Colonic mucosa (tissue), 4 donors: ENCODE data around the gene SETD2. TPM values are rescaled to one million over a fixed set of nuclear protein-coding genes. Genes with fewer than 3 reads are reported as not detected.
"Not testable (repeated sequence)": the region's sequence is repeated elsewhere in the genome, so short reads cannot be mapped to it uniquely, and the experiment has no call there.

Experiments used
- DNase-seq: peaks from one replicate; pipeline ENCODE4 v3.0.0-alpha.2; 2020
- H3K27ac ChIP-seq: fragments of 200-600 bp; one replicate; pipeline ENCODE4 v1.8.0; 2021
- H3K27me3 ChIP-seq: fragments of 200-600 bp; one replicate; pipeline ENCODE4 v1.8.0; 2021
- H3K36me3 ChIP-seq: fragments of 200-600 bp; one replicate; pipeline ENCODE4 v1.8.0; 2021
- H3K4me1 ChIP-seq: fragments of 200-600 bp; one replicate; pipeline ENCODE4 v1.8.0; 2021; ENCODE audit warnings: mild to moderate bottlenecking
- H3K4me3 ChIP-seq: fragments of 200-600 bp; one replicate; pipeline ENCODE4 v1.8.0; 2021
- H3K9ac ChIP-seq, 2 donors: one replicate each; pipeline ENCODE4 v1.7.0; 2013; ENCODE audit warnings: control low read depth in 2 of 2, low read depth in 2 of 2, low read length in 2 of 2
- H3K9me3 ChIP-seq: fragments of 200-600 bp; one replicate; pipeline ENCODE4 v1.8.0; 2021
- intact Hi-C: fragments of 100-400 bp; cut with DNase I; formaldehyde crosslinking; loops from one replicate; pipeline ENCODE4 v1.14.1; 2022
- total RNA-seq, 2 donors: library from RNA; stranded (reverse); fragmentation: NEBNext Ultra II Directional in 1 of 2; extraction: Animal tissue kit (Norgen Biotek cat#: 25700) in 1 of 2; gene quantifications; one replicate each; pipeline ENCODE4 v1.2.1, GENCODE V29; 2021
- TF ChIP-seq, protein P1 (sequence below): fragments of 200-600 bp; IDR thresholded peaks from one replicate; pipeline ENCODE4 v1.8.0; 2022; ENCODE audit warnings: antibody characterized with exemption, mild to moderate bottlenecking
- donor health status: healthy.
- donor health status: DM: no; HTN: no; CAD: no.
- donor health status: DM: no; HTN: no; CAD: no.

Gene SETD2
- total RNA-seq, 2 donors from 2014 or later, result 39.5 to 48.6 TPM

DNA sequence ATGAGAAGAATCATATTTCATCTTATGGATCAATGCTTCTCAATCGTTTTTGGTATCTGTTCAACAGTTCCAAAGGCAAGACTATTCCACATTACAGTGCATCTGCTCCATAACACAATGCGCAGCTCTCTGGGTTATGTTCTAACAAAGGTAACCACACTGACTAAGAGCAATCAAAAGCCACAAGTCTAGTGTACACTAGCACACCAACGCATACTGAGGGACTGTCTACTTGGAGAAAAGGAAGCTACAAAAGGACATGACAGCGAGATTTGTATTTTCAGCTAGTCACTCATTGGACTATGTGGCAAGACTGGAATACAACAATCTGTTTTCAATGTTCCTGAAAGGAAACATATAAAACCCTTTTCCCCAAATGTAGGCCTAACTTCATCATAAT is 35.8 kb downstream of the SETD2 start:
- Histone ChIP-seq H3K4me3 (no peak overlapping the region), H3K27me3 (no peaks in the 10 kb centered on the region), H3K27ac (no peak overlapping the region), H3K9ac (no peak overlapping the region), H3K4me1 (no peaks in the 10 kb centered on the region), H3K9me3 (no peaks in the 10 kb centered on the region), H3K36me3 (no peaks in the 10 kb centered on the region)
- TF ChIP-seq, protein P1, sequence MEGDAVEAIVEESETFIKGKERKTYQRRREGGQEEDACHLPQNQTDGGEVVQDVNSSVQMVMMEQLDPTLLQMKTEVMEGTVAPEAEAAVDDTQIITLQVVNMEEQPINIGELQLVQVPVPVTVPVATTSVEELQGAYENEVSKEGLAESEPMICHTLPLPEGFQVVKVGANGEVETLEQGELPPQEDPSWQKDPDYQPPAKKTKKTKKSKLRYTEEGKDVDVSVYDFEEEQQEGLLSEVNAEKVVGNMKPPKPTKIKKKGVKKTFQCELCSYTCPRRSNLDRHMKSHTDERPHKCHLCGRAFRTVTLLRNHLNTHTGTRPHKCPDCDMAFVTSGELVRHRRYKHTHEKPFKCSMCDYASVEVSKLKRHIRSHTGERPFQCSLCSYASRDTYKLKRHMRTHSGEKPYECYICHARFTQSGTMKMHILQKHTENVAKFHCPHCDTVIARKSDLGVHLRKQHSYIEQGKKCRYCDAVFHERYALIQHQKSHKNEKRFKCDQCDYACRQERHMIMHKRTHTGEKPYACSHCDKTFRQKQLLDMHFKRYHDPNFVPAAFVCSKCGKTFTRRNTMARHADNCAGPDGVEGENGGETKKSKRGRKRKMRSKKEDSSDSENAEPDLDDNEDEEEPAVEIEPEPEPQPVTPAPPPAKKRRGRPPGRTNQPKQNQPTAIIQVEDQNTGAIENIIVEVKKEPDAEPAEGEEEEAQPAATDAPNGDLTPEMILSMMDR, result no peak
- DNase-seq, result no peak
- intact Hi-C loops, result no loop called here

DNA sequence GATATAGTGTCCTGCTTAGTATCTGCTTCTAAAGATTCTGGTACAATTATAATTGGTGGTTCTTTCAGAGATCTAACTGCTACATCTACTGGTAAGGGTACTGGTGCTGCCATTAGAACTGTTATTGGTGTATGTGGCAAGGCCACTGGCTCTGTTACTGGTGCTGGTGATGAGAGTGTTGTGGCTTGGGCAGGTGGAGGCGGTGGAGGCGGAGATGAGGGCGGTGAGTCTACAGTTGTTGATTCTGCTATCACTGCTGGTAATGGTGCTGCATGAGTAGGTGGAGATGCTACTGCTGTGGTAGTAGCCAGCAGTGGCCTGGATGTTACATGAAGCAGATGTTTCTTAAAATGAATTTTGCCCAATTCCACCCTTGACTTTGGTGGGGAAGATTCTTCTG is 40.1 kb downstream of the SETD2 start:
- Histone ChIP-seq H3K27me3 (no peaks in the 10 kb centered on the region), H3K27ac (no peak overlapping the region), H3K4me3 (no peak overlapping the region), H3K36me3 (no peaks in the 10 kb centered on the region), H3K4me1 (no peaks in the 10 kb centered on the region), H3K9me3 (no peaks in the 10 kb centered on the region), H3K9ac (no peak overlapping the region)
- intact Hi-C loops, result no loop called here
- TF ChIP-seq, protein P1, result no peak
- no peak for DNase-seq

DNA sequence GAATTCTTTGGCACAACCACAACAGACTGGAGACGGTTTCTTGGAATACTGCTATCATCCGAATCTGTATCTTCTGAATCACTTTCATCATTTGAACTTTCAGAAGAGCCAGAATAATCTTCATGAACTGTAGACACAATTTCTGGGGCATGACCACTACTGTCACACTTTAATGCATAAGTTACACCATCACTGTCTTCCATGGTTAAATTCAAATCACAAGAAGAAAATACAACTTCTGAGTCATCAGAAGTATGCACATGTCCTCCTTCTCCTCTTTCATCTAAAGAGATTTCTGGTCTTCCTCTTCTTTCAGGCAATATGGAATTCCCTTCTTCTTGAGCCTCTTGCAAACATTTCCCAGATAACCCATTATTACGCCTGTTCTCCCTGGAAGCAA is 42.5 kb downstream of the SETD2 start:
- Histone ChIP-seq H3K27ac (no peak overlapping the region), H3K4me3 (no peak overlapping the region), H3K36me3 (no peaks in the 10 kb centered on the region), H3K27me3 (no peaks in the 10 kb centered on the region), H3K4me1 (no peaks in the 10 kb centered on the region), H3K9ac (no peak overlapping the region), H3K9me3 (no peaks in the 10 kb centered on the region)
- TF ChIP-seq, protein P1, result no peak
- DNase-seq, result no peak
- intact Hi-C loops, result no loop called here

- H3K27ac ChIP-seq, result no peak overlapping the region
- intact Hi-C loops, result no loop called here
- no peaks in the 10 kb centered on the region for H3K9me3 ChIP-seq
- no peak for DNase-seq
- TF ChIP-seq, protein P1, result no peak
- H3K36me3 ChIP-seq, result no peaks in the 10 kb centered on the region
- H3K4me3 ChIP-seq, result no peak overlapping the region
- no peaks in the 10 kb centered on the region for H3K27me3 ChIP-seq
- no peaks in the 10 kb centered on the region for H3K4me1 ChIP-seq
- H3K9ac ChIP-seq, result no peak overlapping the region
These were observed 43.8 kb downstream of the SETD2 start for GRCh38 chr3:47120138-47120537.

DNA sequence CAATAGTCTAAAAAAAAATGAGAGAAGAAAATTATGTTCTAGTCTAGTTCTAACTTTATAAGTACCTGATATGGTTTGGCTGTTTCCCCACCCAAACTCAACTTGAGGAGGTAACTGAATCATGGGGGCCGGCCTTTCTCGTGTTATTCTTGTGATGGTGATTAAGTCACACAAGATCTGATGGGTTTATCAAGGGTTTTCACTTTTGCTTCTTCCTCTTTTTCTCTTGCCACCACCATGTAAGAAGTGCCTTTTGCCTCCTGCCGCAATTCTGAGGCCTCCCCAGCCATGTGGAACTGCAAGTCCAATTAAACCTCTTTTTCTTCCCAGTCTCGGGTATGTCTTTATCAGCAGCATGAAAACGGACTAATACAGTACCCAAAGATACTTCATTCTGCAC is 44.5 kb downstream of the SETD2 start:
- H3K27me3 ChIP-seq, H3K4me1 ChIP-seq, H3K27ac ChIP-seq, intact Hi-C loops, H3K9ac ChIP-seq, DNase-seq, H3K36me3 ChIP-seq, H3K4me3 ChIP-seq, H3K9me3 ChIP-seq: not testable (repeated sequence)

DNA sequence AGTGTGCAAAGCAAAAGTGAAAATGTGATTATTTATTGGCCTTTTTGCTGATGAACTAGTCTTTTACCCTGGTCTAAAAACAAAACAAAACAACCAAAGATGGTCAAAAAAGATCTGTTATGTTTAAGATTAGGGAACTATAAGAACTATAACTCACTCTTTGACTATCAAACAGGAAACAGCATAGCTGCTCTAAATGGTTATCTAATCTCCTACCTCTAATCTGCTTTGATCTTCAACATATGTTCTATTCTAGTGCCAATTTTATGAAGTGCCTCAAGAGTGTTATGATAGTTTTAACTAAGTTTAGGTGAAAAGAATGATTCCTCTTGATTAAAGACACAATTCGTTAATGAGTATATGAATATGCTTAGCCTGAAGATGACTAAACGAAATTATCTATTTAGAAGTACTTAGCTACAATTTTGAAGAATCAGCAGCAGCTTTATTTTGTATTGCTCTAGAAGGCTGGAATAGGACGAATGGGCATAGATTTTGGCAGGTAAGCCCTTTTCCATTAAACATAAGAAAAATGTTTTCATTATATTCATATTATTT is 46.0 kb downstream of the SETD2 start:
- Histone ChIP-seq H3K27ac (no peak overlapping the region), H3K27me3 (no peaks in the 10 kb centered on the region), H3K4me1 (no peaks in the 10 kb centered on the region), H3K4me3 (no peak overlapping the region), H3K9ac (no peak overlapping the region), H3K9me3 (no peaks in the 10 kb centered on the region), H3K36me3 (peaks cover 2% of the 10 kb centered on the region)
- TF ChIP-seq, protein P1, result no peak
- intact Hi-C loops, result no loop called here
- no peak for DNase-seq

GRCh38 chr3:47115524-47115923 is 48.4 kb downstream of the SETD2 start:
- H3K36me3 ChIP-seq, H3K27ac ChIP-seq, H3K4me3 ChIP-seq, DNase-seq, intact Hi-C loops, H3K9me3 ChIP-seq, H3K27me3 ChIP-seq, H3K9ac ChIP-seq, H3K4me1 ChIP-seq: not testable (repeated sequence)
